Panc1 (cell line): ENCODE results near the gene PIP4K2A. TPM values are rescaled to one million over a fixed set of nuclear protein-coding genes. Genes with fewer than 3 reads are reported as not detected.

ENCODE experiments used
- ATAC-seq: fragments of 200-7000 bp; cut with Tn5 transposase; 2 replicates; pipeline ENCODE4 v1.9.1; 2020; ENCODE audit warnings: mild to moderate bottlenecking, moderate library complexity
- BruUV-seq: library from RNA; stranded (reverse); fragments of 400-500 nt; replicated peaks from 2 replicates; lab custom pipeline; 2021; lab: Mats Ljungman, UMichigan
- CTCF ChIA-PET: fragments of 300-600 bp; sonication (Branson Sonifier 250); formaldehyde crosslinking; loops from one replicate; lab custom pipeline; 2022; ENCODE audit warnings: antibody characterized with exemption; lab: Charles Lee
- POLR2A ChIA-PET: fragments of 300-600 bp; sonication (Branson Sonifier 250); formaldehyde crosslinking; loops from one replicate; lab custom pipeline; 2022; ENCODE audit warnings: antibody characterized with exemption; lab: Charles Lee
- DNase-seq: peaks from one replicate; pipeline ENCODE4 v3.0.0-alpha.2; 2010; ENCODE audit warnings: low read depth, low spot score
- H3K27ac ChIP-seq: 2 replicates; pipeline ENCODE4 v1.5.1; 2011; ENCODE audit warnings: mild to moderate bottlenecking, low read length, inconsistent platforms
- H3K27me3 ChIP-seq: fragments of 200-500 bp; sonication (Bioruptor generic); 2 replicates; pipeline ENCODE4 v1.6.0; 2014; ENCODE audit warnings: low read length, inconsistent platforms; ENCODE audit not compliant: control insufficient read depth, insufficient read depth
- H3K36me3 ChIP-seq: fragments of 200-500 bp; sonication (Bioruptor generic); 2 replicates; pipeline ENCODE4 v1.5.1; 2014; ENCODE audit warnings: inconsistent platforms, mild to moderate bottlenecking, low read length, moderate library complexity; ENCODE audit not compliant: control insufficient read depth, insufficient read depth
- H3K4me1 ChIP-seq: 2 replicates; pipeline ENCODE4 v1.5.1; 2011; ENCODE audit warnings: inconsistent platforms, mild to moderate bottlenecking, low read length, moderate library complexity; ENCODE audit not compliant: control insufficient read depth, insufficient read depth
- H3K4me3 ChIP-seq, 2 experiments: 2 replicates each; pipeline ENCODE4 v1.5.1; 2011 to 2012; ENCODE audit warnings: low read depth in 2 of 2, low read length in 2 of 2, mild to moderate bottlenecking in 2 of 2, inconsistent platforms in 1 of 2, moderate library complexity in 1 of 2
- H3K9me3 ChIP-seq: fragments of 200-500 bp; sonication (Bioruptor generic); 2 replicates; pipeline ENCODE4 v1.5.1; 2014; ENCODE audit warnings: low read depth, mild to moderate bottlenecking, inconsistent platforms, low read length, moderate library complexity; ENCODE audit not compliant: control insufficient read depth, insufficient read depth
- CTCF ChIP-seq: fragments of 450-650 bp; IDR thresholded peaks from 2 replicates; pipeline ENCODE4 v1.5.1; 2017; ENCODE audit warnings: mild to moderate bottlenecking
- POLR2AphosphoS5 ChIP-seq: IDR thresholded peaks from 2 replicates; pipeline ENCODE4 v1.6.1; 2012; ENCODE audit warnings: mild to moderate bottlenecking, low read depth, low read length, moderate library complexity
- REST ChIP-seq, 2 experiments: IDR thresholded peaks; 2 replicates each; pipeline ENCODE4 v1.6.1; 2011 to 2012; ENCODE audit warnings: low read depth in 2 of 2, control low read depth in 1 of 2, low read length in 1 of 2, mild to moderate bottlenecking in 1 of 2, moderate library complexity in 1 of 2; ENCODE audit not compliant: insufficient read depth in 1 of 2
- SIN3A ChIP-seq: IDR thresholded peaks from 2 replicates; pipeline ENCODE4 v1.6.1; 2012; ENCODE audit warnings: low read depth, mild to moderate bottlenecking, low read length, moderate library complexity, borderline replicate concordance; ENCODE audit not compliant: insufficient read depth
- TCF7L2 ChIP-seq: IDR thresholded peaks from 2 replicates; pipeline ENCODE4 v1.6.1; 2011; ENCODE audit warnings: mild to moderate bottlenecking, low read depth, low read length, inconsistent platforms
- in situ Hi-C: cut with HindIII; loops from 2 replicates; pipeline ENCODE4 v1.10.0; 2016; ENCODE audit warnings: low sequenced_read_pairs, low pct_unique_long_range_greater_than_20kb
- intact Hi-C: fragments of 100-400 bp; cut with micrococcal nuclease; formaldehyde crosslinking; loops from one replicate; pipeline ENCODE4 v1.10.0; 2022; ENCODE audit not compliant: unreplicated experiment
- total RNA-seq: library from RNA; stranded (reverse); gene quantifications from one replicate; pipeline ENCODE4 v1.2.1, GENCODE V29; 2021; ENCODE audit not compliant: unreplicated experiment

The PIP4K2A gene
- total RNA-seq, 1 experiment from 2014 or later, result 25.2 TPM

- H3K27ac ChIP-seq, result no peak overlapping the region
- no peaks in the 10 kb centered on the region for H3K27me3 ChIP-seq
- peaks cover 4% of the 10 kb centered on the region; the same call in 1 of the 2 replicates for H3K4me1 ChIP-seq
- TF ChIP-seq CTCF, result no peak
- ATAC-seq (no peak), DNase-seq (no peak)
- POLR2A ChIA-PET, result no interaction called here
- H3K36me3 ChIP-seq, result no peaks in the 10 kb centered on the region
- H3K4me3 ChIP-seq, result no peak overlapping the region
- intact Hi-C loops, result no loop called here
- no TSS peak for BruUV-seq
- H3K9me3 ChIP-seq, result no peaks in the 10 kb centered on the region
- in situ Hi-C loops, result no loop called here
- CTCF ChIA-PET, result no interaction called here
These were observed 79.5 kb downstream of the PIP4K2A start for GRCh38 chr10:22634606-22635459.

- intact Hi-C loops, result no loop called here
- ChIA-PET POLR2A (no interaction called here), CTCF (no interaction called here)
- Histone ChIP-seq H3K36me3 (no peaks in the 10 kb centered on the region), H3K27ac (no peak overlapping the region), H3K9me3 (no peaks in the 10 kb centered on the region), H3K27me3 (no peaks in the 10 kb centered on the region), H3K4me3 (no peak overlapping the region), H3K4me1 (peaks cover 4% of the 10 kb centered on the region; the same call in 1 of the 2 replicates)
- no peak for ATAC-seq
- in situ Hi-C loops, result no loop called here
- DNase-seq, result no peak
- TF ChIP-seq TCF7L2 (no peak), POLR2AphosphoS5 (no peak), REST (IDR thresholded peaks at IDR 0.05; ENCODE audit: insufficient read depth in 1 of 2, low read depth in 2 of 2, low read length in 1 of 2) (no peak), CTCF (no peak), SIN3A (no peak)
- BruUV-seq, result no TSS peak
These were observed 80.3 kb downstream of the PIP4K2A start for GRCh38 chr10:22634093-22634492.
